Natural killer cell treated with Interleukin-12 subunit alpha and Interleukin-12 subunit beta and Interleukin-15 and Interleukin-18, amount 100 ng/mL, for 72 hours (primary cell): Measurements from ENCODE around the gene ABHD17A. TPM values are rescaled to one million over a fixed set of nuclear protein-coding genes. Genes with fewer than 3 reads are reported as not detected.

Experiments used
- ATAC-seq, 2 donors: fragments of 150-1000 bp; cut with Tn5 transposase in 1 of 2; sonication (Bioruptor Pico), chemical (Tn5 transposase) in 1 of 2; 2 replicates each; pipeline ENCODE4 v1.10.0; 2021
- DNase-seq: peaks from one replicate; pipeline ENCODE4 v3.0.0; 2022; ENCODE audit warnings: low spot score
- H3K27ac Mint-ChIP-seq, 2 donors: 1 replicate in 1 of 2; 2 replicates in 1 of 2; pipeline ENCODE4 v1.8.0; 2022; ENCODE audit warnings: mixed read lengths in 2 of 2, mild to moderate bottlenecking in 1 of 2, moderate library complexity in 1 of 2
- H3K27me3 Mint-ChIP-seq, 2 donors: 1 replicate in 1 of 2; 2 replicates in 1 of 2; pipeline ENCODE4 v1.8.0; 2022; ENCODE audit warnings: mixed read lengths in 2 of 2
- H3K36me3 Mint-ChIP-seq: one replicate; pipeline ENCODE4 v1.8.0; 2022; ENCODE audit warnings: mixed read lengths
- H3K4me1 Mint-ChIP-seq, 2 donors: 1 replicate in 1 of 2; 2 replicates in 1 of 2; pipeline ENCODE4 v1.8.0; 2022; ENCODE audit warnings: low read depth in 2 of 2, mixed read lengths in 2 of 2, mild to moderate bottlenecking in 1 of 2
- H3K4me3 Mint-ChIP-seq: one replicate; pipeline ENCODE4 v1.8.0; 2022; ENCODE audit warnings: mixed read lengths
- H3K9me3 Mint-ChIP-seq: 2 replicates; pipeline ENCODE4 v1.8.0; 2022; ENCODE audit warnings: mixed read lengths
- total RNA-seq, 2 donors: library from RNA; stranded (reverse); gene quantifications; one replicate each; pipeline ENCODE4 v1.2.3, GENCODE V29; 2022

The ABHD17A gene
- total RNA-seq, 2 donors from 2014 or later: 127 to 132 TPM

GRCh38 chr19:1917926-1918325 is 32.6 kb upstream of the ABHD17A start:
- no peak for ATAC-seq
- Mint-ChIP-seq H3K4me1 (peaks cover 0 to 2% of the 10 kb centered on the region in 2 donors), H3K27ac (no peak overlapping the region), H3K36me3 (no peaks in the 10 kb centered on the region), H3K9me3 (no peaks in the 10 kb centered on the region), H3K4me3 (no peak overlapping the region), H3K27me3 (no peaks in the 10 kb centered on the region)
- no peak for DNase-seq

GRCh38 chr19:1917146-1917545 is 31.9 kb upstream of the ABHD17A start:
- DNase-seq: no peak
- no peak for ATAC-seq
- Mint-ChIP-seq H3K27me3 (no peaks in the 10 kb centered on the region), H3K4me1 (peaks cover 0 to 2% of the 10 kb centered on the region in 2 donors), H3K9me3 (no peaks in the 10 kb centered on the region), H3K27ac (no peak overlapping the region), H3K4me3 (no peak overlapping the region), H3K36me3 (no peaks in the 10 kb centered on the region)

DNA sequence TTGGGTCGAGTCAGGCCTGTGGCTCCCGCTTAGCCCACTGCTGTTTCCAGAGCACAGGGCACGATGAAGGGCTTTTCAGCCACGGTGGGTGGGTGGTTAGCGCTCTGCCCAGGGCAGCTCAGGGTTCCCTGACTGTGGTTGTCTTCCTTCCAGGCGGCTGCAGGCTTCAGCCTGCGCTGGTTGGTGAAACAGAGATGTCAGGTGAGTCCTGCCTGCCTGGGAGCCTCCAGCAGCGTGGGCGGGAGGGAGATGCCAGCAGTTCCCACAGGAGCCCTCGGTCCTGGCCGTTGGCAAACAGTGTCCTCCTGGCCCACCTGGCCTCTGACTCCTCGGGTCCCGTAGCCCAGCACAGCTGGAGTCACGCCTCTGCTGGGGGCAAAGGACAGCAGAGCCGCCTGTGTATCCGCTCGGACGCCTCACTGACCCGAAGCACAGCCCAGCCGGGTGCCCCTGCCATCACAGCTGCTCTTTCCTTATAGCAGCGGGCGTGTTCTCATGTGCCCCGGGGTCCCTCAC is 29.6 kb upstream of the ABHD17A start:
- no peaks in the 10 kb centered on the region for H3K27me3 Mint-ChIP-seq
- no peak for DNase-seq
- H3K9me3 Mint-ChIP-seq: no peaks in the 10 kb centered on the region
- no peak overlapping the region for H3K27ac Mint-ChIP-seq
- H3K4me3 Mint-ChIP-seq: no peak overlapping the region
- H3K36me3 Mint-ChIP-seq: no peaks in the 10 kb centered on the region
- ATAC-seq: no peak
- H3K4me1 Mint-ChIP-seq: peaks cover 5 to 6% of the 10 kb centered on the region in 2 donors

- no peak overlapping the region for H3K4me3 Mint-ChIP-seq
- DNase-seq: no peak
- no peaks in the 10 kb centered on the region for H3K9me3 Mint-ChIP-seq
- no peak for ATAC-seq
- no peaks in the 10 kb centered on the region for H3K36me3 Mint-ChIP-seq
- no peak overlapping the region for H3K27ac Mint-ChIP-seq
- no peaks in the 10 kb centered on the region for H3K27me3 Mint-ChIP-seq
- H3K4me1 Mint-ChIP-seq: peaks cover 10 to 11% of the 10 kb centered on the region in 2 donors
Observed at GRCh38 chr19:1913781-1914577, 28.7 kb upstream of the ABHD17A start.

- Mint-ChIP-seq H3K27ac (no peak overlapping the region), H3K4me3 (no peak overlapping the region), H3K27me3 (no peaks in the 10 kb centered on the region), H3K9me3 (no peaks in the 10 kb centered on the region), H3K36me3 (no peaks in the 10 kb centered on the region), H3K4me1 (peaks cover 13 to 16% of the 10 kb centered on the region in 2 donors)
- DNase-seq: no peak
- no peak for ATAC-seq
Observed at GRCh38 chr19:1912760-1913505, 27.6 kb upstream of the ABHD17A start.

GRCh38 chr19:1911995-1912394 is 26.7 kb upstream of the ABHD17A start:
- Mint-ChIP-seq H3K36me3 (no peaks in the 10 kb centered on the region), H3K9me3 (no peaks in the 10 kb centered on the region)

DNA sequence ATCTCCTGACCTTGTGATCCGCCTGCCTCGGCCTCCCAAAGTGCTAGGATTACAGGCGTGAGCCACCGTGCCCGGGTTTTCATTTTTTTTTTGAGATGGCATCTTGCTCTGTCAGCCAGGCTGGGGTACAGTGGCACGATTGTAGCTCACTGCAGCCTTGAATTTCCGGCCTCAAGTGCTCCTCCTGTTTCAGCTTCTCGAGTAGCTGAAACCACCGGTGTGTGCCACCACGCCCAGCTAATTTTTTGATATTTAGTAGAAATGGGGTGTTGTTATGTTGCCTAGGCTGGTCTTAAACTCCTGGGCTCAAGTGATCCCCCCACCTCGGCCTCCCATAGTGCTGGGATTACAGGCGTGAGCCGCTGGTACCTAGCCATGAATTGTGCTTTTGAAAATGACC is 25.8 kb upstream of the ABHD17A start:
- DNase-seq: no peak
- Mint-ChIP-seq H3K27me3 (no peaks in the 10 kb centered on the region), H3K27ac (no peak overlapping the region), H3K4me1 (peaks cover 13 to 16% of the 10 kb centered on the region in 2 donors), H3K9me3 (no peaks in the 10 kb centered on the region), H3K4me3 (no peak overlapping the region), H3K36me3 (no peaks in the 10 kb centered on the region)
- no peak for ATAC-seq

More at GRCh38 chr19:1911995-1912394, 26.7 kb upstream of the ABHD17A start:
- no peak for ATAC-seq
- DNase-seq: no peak
- Mint-ChIP-seq H3K27me3 (no peaks in the 10 kb centered on the region), H3K4me1 (peaks cover 13 to 16% of the 10 kb centered on the region in 2 donors), H3K27ac (no peak overlapping the region), H3K4me3 (no peak overlapping the region)

GRCh38 chr19:1910177-1910576 is 24.9 kb upstream of the ABHD17A start:
- Mint-ChIP-seq H3K9me3 (no peaks in the 10 kb centered on the region), H3K36me3 (no peaks in the 10 kb centered on the region), H3K4me3 (peak overlapping the region; percentile 10), H3K27me3 (no peaks in the 10 kb centered on the region), H3K27ac (peak overlapping the region in 1 of 2 donors; percentile 26), H3K4me1 (peaks cover 18 to 21% of the 10 kb centered on the region in 2 donors)
- no peak for ATAC-seq
- no peak for DNase-seq

DNA sequence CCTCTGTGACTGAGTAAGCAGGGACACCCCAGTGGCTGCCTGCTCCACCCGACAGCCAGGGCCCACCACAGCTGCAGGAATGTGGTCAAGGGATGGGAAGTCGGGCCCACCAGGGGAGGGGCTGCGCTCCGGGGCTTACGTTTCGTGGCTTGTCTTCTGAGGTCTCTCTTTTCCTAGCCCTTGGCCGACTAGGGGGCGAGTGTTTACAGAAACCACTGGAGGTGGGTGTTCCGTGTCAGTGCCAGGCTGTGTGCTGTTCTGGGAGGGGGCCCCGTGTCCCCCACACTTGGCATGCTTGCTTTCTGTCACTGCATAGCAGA is 24.4 kb upstream of the ABHD17A start:
- DNase-seq (no peak), ATAC-seq (no peak)
- Mint-ChIP-seq H3K36me3 (no peaks in the 10 kb centered on the region), H3K27me3 (no peaks in the 10 kb centered on the region), H3K4me3 (no peak overlapping the region), H3K9me3 (no peaks in the 10 kb centered on the region), H3K27ac (no peak overlapping the region), H3K4me1 (peaks cover 18 to 21% of the 10 kb centered on the region in 2 donors)

- Mint-ChIP-seq H3K27me3 (no peaks in the 10 kb centered on the region), H3K27ac (no peak overlapping the region), H3K9me3 (no peaks in the 10 kb centered on the region), H3K4me3 (no peak overlapping the region), H3K4me1 (peaks cover 21 to 27% of the 10 kb centered on the region in 2 donors), H3K36me3 (no peaks in the 10 kb centered on the region)
- ATAC-seq (no peak), DNase-seq (no peak)
Observed at GRCh38 chr19:1908364-1908678, 23.0 kb upstream of the ABHD17A start.

- no peaks in the 10 kb centered on the region for H3K27me3 Mint-ChIP-seq
- no peaks in the 10 kb centered on the region for H3K36me3 Mint-ChIP-seq
- H3K4me3 Mint-ChIP-seq: no peak overlapping the region
- ATAC-seq (no peak), DNase-seq (no peak)
- H3K4me1 Mint-ChIP-seq: peaks cover 21 to 27% of the 10 kb centered on the region in 2 donors
- H3K27ac Mint-ChIP-seq: no peak overlapping the region
- no peaks in the 10 kb centered on the region for H3K9me3 Mint-ChIP-seq
Observed at GRCh38 chr19:1907563-1908363, 22.5 kb upstream of the ABHD17A start.

DNA sequence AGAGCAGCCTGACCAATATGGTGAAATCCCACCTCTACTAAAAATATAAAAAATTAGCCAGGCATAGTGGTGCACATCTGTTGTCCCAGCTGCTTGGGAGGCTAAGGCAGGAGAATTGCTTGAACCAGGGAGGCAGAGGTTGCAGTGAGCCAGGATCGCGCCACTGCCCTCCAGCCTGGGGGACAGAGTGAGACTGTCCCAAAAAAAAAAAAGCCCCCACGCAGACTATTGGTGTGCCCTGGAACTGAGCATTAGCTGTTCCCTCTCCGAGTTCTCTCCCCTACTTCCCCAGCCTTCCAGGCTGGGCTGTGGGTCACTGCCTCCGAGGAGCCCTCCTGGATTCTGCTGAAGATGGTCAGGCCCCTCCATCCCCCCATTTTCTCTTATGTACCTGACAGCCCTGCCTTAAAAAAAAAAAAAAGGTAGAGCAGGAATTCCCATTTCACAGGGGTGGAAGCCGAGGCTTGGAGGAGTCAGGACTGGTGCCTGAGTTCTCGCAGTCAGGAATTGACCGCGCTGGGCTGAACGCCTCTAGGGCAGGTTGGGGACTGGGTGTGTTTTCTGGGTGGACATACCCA is 21.8 kb upstream of the ABHD17A start:
- Mint-ChIP-seq H3K36me3 (no peaks in the 10 kb centered on the region), H3K4me1 (peaks cover 21 to 27% of the 10 kb centered on the region in 2 donors), H3K27ac (no peak overlapping the region), H3K4me3 (peak overlapping the region; percentile 17), H3K27me3 (no peaks in the 10 kb centered on the region), H3K9me3 (no peaks in the 10 kb centered on the region)
- DNase-seq (no peak), ATAC-seq (no peak)

- Mint-ChIP-seq H3K27ac (peak overlapping the region; percentile 80 to 85), H3K36me3 (no peaks in the 10 kb centered on the region), H3K27me3 (no peaks in the 10 kb centered on the region), H3K9me3 (no peaks in the 10 kb centered on the region), H3K4me1 (peaks cover 21 to 27% of the 10 kb centered on the region in 2 donors), H3K4me3 (peak overlapping the region; percentile 96)
- ATAC-seq (no peak), DNase-seq (no peak)
Observed at GRCh38 chr19:1905863-1906375, 20.6 kb upstream of the ABHD17A start.
